Stromal cell of bone marrow (primary cell): Measurements from ENCODE around the gene MTR.
A peak's percentile ranks its signal among the peaks of the same experiment; 100 is the strongest.

ENCODE experiments used
- DNase-seq: peaks from one replicate; pipeline ENCODE4 v3.0.0-alpha.2; 2012; ENCODE audit warnings: low read depth

The MTR gene

GRCh38 chr1:236779312-236779711 is 15.8 kb upstream of the MTR start:
- no peak for DNase-seq

- no peak for DNase-seq
Measured at GRCh38 chr1:236785477-236785876, 9.6 kb upstream of the MTR start.

DNA sequence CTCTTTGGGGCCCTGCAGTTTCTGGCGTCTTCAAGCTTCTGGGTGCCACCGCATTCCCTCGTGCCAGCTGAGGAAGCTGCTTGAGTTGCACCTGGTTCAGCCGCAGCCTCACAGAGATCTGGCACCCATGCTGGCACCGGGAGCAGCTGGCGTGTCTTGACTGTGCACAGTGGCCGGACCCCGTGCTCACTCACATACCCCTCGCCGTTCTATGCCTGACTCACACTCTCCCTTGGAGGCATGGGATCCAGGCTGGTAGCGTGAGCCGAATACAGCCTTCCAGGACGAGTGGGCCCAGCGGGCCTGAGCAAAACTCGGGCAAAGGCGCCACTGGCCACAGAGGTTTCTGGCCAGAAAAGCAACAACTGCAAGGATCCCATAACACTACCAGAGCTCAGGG is 8.6 kb upstream of the MTR start:
- DNase-seq = no peak

DNA sequence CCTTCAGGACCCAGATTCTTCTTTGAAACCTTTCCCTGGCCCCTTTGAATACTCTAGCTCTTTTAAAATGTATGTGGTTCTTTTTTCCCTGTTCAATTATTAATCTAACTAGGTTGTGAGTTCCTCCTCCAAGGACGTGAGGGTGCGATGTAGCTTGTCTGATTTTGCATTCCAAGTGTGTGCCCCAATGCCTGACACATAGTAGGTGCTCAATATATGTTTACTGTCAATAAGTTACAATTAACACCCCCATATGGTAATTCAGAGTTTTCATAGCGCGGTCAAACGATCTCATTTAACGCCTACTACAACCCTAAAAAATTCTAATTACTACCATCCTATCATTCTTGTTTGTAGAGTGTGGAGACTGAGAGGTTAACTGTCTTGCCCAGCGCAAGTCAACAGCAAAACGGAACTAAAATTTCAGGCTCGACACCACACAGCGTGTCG is 482 bp upstream of the MTR start:
- DNase-seq = no peak

DNA sequence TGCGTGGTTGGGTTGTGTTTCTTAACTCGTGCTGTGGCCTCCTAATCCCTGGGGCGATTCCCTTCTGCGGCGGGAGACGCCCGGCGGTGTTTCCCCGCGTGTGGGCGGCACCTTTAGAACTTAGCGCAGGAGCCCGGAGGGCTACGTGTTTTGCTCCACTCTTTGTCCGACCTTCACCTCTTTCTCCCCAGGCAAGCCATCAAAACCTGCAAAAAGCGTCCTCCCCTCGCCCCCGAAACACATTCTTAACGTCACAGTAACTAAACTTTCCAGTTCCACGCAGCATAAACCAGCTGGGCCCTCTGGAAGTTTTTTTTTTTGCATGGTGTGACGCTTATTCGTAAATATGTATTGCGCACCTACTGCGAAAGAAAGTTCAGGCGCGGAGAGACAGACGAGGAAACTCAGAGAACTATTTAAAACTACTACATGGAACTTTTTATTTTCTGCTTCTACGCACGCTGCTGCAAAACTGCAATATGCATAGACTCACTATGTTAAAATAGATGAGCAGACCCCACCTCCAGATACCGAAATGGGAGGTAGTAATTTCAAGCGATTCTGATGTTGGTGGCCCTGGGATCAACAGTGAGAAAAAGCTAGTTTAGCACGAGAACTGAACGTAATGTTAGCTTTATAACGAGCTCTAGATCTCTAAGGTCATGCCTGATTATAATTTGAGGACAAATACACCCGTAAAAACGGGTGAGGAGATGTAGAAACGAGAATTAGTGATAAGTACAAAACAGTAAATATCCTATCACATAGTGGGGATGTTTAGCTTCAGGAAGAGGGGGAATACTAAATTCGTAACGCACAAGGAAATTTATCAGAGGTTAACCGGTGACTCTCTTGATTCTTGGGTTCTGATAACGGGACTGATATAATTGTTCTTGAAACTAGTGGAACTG is 920 bp downstream of the MTR start:
- peak; percentile 21 for DNase-seq

DNA sequence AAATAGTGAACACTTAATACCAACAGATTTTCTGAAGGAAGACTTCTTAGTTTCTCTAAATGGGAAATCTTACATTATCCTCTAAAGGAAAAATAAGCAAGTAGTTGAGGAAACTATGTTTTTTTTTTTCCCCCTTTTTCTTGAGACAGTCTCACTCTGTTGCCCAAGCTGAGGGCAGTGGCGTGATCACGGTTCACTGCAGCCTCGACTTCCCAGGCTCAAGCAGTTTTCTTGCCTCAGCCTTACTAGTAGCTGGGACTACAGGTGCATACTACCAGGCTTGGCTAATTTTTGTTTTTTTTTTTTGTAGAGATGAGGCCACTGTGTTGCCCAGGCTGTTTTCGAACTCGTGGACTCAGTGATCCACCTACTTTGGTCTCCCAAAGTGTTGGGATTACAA is 3.9 kb downstream of the MTR start:
- DNase-seq = no peak

DNA sequence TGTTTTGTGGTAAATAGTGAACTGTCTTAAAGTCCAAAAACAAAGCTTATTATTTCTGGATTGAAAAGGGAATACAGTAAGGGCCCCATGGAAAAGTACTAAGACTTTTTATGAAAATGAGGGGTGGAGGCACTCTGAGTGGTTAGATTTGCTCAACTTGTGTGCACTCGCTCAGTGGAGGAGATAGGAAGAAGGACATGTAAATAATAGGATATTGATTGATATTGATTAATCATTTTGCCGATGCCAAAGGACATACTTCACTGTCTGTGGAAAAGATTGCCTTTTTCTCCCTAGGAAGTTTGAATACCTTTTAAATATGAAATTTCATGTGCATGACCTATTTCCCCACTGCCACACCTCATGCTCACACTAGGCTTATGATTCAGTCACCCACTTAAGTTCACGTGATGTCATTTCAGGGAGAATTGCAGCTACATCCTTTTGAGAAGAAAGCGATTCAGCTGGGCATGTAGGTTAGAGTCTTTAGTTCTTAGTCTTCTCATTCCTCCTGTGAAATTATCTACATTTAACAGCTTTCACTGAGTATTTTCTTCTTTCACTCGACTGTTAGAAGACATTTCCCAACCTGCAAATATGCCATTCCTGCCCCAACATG is 5.0 kb downstream of the MTR start:
- no peak for DNase-seq

DNA sequence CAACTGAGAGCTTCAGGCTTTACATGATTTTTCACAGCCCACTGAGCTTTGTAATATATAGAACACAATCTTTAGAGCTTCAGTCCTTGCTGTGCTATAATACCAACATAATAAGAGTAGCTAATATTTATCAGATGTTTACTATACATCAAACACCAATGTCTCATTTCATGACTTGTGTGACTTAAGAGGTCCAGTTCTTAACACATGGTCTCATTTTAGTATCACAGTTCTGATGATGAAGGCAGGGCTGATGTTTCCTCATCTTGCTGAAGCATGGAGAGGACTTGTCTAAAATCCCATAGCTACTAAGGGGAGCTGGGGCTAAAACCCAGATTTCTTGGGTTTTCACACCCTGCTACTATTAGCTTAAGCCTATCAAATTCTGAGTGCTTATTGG is 5.5 kb downstream of the MTR start:
- DNase-seq = no peak

DNA sequence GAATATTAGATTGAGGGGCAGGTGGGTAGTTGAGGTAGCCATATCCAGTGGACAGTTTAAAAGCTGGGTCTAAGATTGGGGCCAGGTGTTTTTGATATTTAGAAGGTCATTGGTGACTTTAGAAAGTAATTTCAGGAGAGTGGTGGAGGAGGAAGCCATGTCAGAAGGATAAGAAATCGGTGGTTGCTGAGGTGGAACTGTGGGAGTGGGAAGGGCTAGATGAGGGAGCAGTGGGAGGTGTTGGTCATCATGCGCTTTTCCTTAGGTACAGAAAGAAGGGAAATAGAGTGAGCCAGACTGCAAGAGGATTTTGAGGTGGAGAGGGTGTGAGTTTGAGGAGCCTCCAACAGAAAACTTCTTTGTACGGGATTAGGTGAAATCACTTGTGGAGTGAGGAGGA is 7.2 kb downstream of the MTR start:
- no peak for DNase-seq

- no peak for DNase-seq
Measured at GRCh38 chr1:236806634-236807033, 11.5 kb downstream of the MTR start.

- no peak for DNase-seq
Measured at GRCh38 chr1:236808005-236808404, 12.9 kb downstream of the MTR start.

DNA sequence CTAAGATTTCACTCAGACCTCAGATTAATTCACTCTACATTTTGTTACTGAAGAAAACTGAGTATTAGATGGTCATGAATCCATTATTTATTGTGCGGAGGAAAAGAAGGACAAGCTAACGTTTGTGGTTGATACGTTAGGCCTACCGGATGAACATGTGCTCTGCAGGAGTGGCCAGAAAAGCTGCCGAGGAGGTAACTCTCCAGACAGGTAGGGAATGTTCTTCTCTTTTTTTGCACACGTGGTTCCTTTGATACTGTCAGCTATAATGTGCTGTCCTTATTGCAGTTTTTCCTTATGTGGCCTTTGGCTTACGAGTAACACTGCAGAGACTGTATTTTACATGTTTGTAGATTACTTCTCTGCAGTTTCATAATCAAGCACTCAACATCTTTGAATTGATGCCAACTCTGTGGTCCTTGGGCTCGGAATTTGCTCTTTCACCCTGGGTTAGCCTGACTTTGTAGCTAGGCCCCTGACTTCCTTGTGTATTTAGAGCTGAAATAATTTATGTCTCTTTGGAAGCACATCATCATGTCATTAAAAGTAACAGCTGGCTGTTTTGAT is 13.6 kb downstream of the MTR start:
- DNase-seq = no peak

DNA sequence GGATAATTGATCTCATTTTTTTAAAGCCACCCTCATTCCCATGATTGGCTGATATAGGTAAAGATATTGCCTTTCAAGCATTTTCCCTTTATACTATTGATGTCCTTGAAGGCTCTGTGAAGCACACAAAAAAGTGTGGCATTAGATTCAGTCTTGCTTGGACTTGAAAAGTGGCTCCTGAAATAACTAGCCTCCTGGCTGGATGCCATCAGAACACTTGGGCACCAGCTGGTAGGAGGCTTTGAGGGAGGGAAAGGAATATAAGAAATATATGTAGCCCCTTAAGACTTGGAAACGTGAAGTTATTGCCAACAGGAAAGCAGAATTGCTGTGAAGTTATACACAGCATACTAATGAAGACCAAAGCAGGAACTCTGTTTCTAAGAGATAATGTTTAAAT is 14.1 kb downstream of the MTR start:
- DNase-seq = no peak

GRCh38 chr1:236810018-236810417 is 14.9 kb downstream of the MTR start:
- DNase-seq = no peak

DNA sequence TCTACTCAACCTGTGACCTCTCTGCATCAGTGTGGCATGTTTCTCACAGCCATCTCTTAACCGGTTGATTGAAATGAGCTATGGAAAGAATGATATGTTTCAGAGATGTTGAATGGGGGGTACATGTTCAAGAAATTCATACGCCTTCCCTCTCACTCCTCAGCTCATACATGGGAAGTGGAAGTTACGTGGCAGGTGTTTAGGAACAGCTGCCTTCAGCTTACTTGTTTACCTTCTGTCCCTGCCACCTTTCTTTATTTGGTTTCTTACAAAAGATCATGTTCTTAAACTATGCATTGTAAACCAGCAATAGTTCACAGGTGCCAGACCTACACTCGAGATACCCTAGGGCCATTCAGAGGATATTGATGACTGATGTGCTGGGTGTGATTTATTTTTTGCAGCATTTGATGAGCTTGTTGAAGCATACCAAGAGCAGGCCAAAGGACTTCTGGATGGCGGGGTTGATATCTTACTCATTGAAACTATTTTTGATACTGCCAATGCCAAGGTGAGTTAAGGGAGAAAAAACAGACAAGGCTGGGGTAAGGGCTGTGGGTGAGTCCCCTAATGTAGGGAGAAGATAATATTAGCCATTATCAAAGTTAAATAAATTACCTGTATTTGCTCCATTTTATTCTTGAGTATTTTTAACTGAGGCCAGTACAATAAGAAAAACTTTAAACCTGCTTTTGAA is 17.4 kb downstream of the MTR start:
- DNase-seq = no peak

- no peak for DNase-seq
Measured at GRCh38 chr1:236815941-236816340, 20.8 kb downstream of the MTR start.

DNA sequence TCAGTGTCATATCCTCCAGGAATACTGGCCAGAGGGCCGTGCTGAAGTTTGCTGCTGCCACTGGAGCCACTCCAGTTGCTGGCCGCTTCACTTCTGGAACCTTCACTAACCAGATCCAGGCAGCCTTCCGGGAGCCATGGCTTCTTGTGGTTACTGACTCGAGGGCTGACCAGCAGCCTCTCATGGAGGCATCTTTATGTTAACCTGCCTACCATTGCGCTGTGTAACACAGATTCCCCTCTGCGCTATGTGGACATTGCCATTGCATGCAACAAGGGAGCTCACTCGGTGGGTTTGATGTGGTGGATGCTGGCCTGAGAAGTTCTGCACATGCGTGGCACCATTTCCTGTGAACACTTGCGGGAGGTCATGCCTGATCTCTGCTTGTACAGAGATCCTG is 24.8 kb downstream of the MTR start:
- DNase-seq = no peak

- no peak for DNase-seq
Measured at GRCh38 chr1:236821091-236821627, 26.1 kb downstream of the MTR start.

DNA sequence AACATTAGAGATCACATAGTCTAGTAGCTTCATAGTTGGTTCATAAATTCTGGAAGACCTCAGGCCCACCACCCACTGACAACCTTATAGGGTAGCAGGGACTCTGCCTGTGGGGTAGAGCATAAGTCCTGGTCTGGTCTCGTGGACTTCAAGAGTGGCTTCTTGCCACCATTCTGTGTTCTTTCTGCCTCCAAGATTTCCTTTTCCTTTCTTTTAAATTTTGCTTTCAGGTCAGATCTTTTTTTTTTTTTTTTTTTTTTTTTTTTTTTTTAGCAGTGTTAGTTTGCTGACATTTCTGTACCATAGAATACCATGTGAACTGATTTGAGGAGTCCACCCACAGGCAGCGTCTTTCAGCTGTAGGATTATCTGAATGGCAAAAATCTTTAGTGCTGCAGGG is 28.5 kb downstream of the MTR start:
- DNase-seq = no peak

DNA sequence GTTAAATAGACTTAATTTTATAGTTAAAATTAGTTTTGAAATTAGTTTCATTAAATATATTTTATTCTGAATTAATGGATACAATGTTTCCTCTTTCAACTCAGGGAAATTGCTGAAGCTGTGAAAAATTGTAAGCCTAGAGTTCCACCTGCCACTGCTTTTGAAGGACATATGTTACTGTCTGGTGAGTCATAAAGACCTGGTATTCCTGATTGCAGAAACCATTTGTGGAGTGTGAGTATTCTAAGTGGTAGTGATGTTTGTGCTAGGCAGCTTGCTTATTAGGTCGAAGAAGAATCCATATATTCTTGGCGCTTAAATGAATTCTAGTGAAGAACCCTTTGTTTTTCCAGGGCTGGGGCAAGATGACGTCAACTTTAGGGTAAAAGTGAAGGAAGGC is 34.0 kb downstream of the MTR start:
- DNase-seq = no peak

GRCh38 chr1:236830116-236830515 is 35.0 kb downstream of the MTR start:
- DNase-seq = no peak

DNA sequence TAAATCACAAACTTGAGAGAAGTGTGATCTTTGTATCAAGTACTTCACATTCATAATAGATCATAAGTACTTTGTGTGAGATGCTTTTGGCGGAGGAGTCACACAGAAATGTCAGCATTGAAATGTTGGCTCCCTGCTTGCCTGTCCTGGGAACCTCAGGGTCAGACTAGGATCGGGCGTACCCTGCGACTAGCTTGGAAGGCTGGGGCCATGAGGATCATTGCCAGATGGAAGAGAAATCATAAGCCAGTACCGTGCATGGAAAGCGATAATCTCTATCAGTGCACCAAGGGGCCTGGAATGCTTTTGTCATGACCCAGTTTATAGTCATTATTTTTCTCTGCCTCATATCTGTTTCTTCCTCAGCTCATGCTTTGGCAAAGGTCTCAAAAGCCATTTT is 35.5 kb downstream of the MTR start:
- DNase-seq = no peak
